Tongue (tissue), 2 donors: ENCODE measurements around the gene PRAMEF18. TPM values are rescaled to one million over a fixed set of nuclear protein-coding genes. Genes with fewer than 3 reads are reported as not detected.
"Not testable (repeated sequence)": the region's sequence is repeated elsewhere in the genome, so short reads cannot be mapped to it uniquely, and the experiment has no call there.

Experiments
- DNase-seq: peaks from one replicate; pipeline ENCODE4 v3.0.0-alpha.2; 2015
- total RNA-seq: library from RNA; depleted of rRNA; stranded (reverse); fragments of >200 nt; gene quantifications from one replicate; pipeline ENCODE4 v1.2.3, GENCODE V29; 2014

PRAMEF18 gene
- not detected for total RNA-seq

- DNase-seq = not testable (repeated sequence)
Measured at GRCh38 chr1:13225675-13226204, at the start of gene PRAMEF18. Gene PRAMEF18 (minus strand): TSS chr1:13226154. CDS start chr1:13226106, 48 bp downstream.

DNA sequence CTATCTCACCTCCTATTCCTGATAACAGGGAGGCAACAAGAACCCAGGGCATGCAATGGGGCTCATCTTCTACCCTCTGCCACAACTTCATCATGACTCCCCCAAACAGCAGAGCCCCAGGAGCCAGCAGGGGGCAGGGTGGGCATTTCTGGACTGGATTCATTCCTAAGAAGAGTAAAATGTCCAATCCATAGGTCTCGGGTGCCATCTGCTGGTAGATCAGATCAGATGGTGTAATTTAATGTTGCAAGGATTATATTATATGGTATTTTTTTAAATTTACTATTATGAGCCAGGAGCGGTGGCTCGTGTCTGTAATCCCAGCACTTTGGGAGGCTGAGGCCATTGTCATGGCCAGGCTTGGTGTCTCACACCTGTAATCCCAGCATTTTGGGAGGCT, 39.2 kb upstream of the PRAMEF18 start:
- not testable (repeated sequence) for DNase-seq

DNA sequence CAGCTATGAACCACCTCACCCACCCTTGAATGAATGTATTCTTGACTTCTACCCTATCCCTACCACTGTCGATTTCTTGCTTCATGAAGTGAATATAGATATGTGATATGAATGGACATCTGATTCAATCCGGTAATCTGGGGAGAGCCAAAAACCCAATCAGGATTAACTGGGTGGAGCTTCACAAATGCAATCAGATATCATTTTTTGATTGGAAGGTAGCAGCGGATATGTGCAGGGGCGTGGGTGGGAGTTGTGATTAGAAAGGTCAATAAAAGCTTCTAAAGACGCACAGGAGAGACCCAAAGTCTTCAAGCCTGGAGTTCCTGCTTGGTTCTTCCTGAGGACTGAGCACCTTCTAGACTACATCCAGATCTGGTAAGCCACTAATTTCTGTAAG, 27.9 kb upstream of the PRAMEF18 start, which contains the start of gene PRAMEF5:
TSS of gene PRAMEF5 (plus strand) at position 301 of the 400 bp plus-strand sequence. CDS start 5,071 bp downstream, outside the sequence.
- DNase-seq = not testable (repeated sequence)

DNA sequence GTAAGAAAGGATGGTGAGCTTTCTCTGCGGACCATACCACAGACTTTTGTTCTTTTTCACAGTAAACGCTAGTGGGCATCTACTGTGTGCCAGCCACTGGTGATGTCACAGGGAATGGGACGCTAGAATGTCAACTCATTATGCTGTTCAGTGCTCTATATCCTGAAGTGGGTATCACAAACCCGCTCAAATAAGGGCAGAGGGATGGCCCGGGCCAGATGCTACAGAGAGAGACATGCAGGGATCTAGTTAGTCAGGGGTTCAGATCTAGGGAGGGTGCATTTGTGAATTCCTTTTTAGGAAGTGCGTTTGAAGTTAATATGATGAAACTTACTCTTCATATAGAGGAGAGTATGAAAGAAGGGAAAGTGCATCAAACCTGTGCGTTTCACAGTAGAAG, 21.2 kb upstream of the PRAMEF18 start:
- DNase-seq = not testable (repeated sequence)

- DNase-seq = not testable (repeated sequence)
Measured at GRCh38 chr1:13246554-13246871, 20.6 kb upstream of the PRAMEF18 start.

DNA sequence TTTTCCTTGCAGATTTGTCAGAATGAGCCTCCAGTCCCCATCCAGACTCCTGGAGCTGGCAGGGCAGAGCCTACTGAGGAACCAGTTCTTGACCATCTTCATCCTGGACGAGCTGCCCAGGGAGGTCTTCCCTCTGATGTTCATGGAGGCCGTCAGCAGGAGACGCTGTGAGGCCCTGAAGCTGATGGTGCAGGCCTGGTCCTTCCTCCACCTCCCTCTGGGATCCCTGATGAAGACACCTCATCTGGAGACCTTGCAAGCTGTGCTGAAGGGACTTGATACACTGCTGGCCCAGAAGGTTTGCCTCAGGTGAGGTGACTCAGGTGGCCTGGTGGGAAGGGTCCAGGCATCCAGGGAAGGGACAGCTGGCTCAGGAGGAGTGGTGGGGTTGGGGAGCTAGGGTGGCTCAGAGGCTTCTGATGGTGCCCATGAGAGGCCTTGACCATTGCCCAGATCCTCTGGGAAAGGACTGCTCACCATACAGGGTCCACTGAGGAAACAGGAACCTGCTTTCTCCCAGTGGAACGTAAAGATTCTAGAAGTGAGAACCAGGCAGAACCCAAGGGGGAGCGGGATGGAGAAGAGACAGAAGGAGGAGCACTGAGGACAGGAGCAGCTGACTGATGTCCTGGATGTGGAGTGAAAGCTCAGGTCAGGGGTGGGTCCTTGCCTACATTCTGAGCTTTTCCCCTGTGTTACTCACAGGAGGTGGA, 20.0 kb upstream of the PRAMEF18 start:
- not testable (repeated sequence) for DNase-seq

DNA sequence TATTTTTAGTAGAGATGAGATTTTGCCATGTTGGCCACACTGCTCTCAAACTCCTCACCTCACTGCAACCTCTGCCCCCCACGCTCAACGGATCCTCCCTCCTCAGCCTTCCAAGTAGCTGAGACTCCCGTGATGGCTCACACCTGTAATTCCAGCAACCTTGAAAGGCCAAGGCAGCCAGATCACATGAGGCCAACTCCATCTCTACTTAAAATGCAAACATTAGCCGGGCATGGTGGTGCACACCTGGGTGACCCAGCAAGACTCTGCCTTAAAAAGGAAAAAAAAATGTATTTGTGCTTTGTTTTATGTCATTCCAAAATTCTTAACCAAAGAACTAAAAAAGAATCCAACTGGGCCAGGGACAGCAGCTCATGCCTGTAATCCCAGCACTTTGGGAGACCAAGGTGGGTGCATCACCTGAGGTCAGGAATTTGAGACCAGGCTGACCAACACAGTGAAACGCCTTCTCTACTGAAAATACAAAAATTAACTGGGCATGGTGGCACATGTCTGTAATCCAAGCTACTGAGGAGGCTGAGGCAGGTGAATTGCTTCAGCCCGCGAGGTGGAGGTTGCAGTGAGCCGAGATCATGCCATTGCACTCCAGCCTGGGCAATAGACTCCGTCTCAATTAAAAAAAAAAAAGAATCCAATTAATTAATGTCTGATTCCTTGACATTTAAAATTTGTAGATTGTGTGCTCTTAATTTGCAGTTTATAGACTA, 17.7 kb upstream of the PRAMEF18 start:
- not testable (repeated sequence) for DNase-seq

- DNase-seq = not testable (repeated sequence)
Measured at GRCh38 chr1:13239633-13240032, 13.7 kb upstream of the PRAMEF18 start.

DNA sequence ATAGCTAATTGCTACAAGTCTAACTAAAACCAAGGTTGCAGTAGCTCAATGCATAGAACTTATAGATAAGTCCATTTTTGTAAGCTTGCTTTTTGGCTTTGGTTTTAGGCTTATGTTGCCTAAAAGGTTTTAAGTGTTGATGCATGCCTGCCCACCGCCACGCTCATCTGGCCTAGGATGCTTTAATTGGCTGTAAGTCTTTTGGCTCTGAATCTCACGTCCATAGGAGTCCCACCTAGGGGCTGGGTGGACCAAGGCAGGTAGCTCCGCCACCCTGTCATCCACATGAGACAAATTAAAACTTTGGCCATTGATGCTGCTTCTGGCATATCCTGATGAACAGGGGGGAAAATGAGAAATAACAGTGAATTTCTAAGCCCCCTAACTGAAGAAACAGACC, 11.6 kb upstream of the PRAMEF18 start:
- not testable (repeated sequence) for DNase-seq

DNA sequence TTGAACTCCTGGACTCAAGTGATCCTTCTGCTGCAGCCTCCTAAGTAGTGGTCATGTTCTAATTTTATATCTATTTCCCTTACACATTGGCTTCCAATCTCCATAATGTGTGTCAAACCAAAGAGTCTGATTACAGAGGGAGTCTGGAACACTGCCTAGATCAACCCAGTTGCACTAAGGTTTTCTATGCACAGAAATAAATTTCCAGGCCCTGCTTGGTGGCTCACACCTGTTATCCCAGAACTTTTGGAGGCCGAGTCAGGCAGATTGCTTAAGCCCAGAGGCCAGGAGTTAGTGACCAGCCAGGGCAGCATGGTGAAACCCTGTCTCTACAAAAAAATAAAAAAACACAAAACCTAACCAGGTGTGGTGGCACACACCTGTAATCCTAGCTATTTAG, 8.1 kb upstream of the PRAMEF18 start:
- DNase-seq = not testable (repeated sequence)

DNA sequence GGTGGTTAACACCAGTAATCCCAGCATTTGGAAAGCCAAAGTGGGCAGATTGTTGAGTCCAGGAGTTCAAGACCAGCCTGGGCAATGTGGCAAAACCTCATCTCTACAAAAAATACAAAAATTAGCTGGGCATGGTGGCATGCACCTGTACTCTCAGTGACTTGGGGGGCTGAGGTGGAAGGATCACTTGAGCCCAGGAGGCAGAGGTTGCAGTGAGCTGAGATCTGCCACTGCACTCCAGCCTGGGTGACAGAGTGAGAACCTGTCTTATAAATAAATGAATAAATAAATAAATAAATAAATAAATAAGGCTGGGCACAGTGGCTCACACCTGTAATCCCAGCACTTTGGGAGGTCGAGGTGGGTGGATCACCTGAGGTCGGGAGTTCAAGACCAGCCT, 6.1 kb upstream of the PRAMEF18 start:
- DNase-seq = not testable (repeated sequence)

DNA sequence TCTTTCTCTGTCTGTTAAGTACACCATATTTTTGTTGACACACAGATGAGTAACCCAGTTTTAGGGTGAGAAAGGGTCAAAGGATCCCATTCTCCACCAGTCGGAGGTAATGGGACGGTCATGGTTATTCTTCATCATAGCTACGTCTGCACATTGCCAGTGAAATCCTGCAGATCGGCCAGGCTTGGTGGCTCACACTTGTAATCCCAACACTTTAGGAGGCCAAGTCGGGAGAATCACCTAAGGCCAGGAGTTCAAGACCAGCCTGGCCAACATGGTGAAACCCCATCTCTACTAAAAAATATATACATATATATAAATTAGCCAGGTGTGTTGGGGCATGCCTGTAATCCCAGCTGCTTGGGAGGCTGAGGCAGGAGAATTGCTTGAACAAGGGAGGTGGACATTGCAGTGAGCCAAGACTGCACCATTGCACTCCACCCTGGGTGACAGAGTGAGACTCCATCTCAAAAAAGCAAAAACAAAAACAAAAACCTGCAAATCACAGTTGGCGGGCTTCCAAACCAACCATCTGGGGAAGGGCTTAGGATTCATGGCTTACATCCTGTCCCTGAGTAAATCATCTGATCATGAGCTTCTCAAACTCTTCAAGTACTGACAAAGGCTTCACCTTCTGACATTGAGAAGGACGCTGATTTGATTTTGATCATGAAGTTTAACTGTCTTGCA, 5.3 kb upstream of the PRAMEF18 start:
- DNase-seq = not testable (repeated sequence)

DNA sequence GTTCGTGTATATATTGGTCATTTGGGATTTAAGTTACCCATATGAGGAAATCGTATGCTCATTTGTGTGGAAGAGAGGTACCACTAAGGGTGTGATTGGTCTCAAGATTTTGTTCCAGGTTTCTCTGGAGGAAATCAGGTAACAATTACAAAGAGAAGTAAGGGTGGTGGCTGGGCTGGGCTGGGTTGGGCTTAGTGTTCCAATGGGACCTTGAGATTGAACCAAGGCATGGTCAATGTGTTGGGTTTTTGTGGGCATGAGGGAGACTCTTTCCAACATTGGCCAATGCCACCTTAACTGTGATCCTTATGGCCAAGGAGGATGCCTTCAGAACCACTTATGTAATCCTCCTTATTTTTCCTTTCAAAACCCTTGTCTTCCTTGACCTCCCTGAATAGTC, 4.6 kb upstream of the PRAMEF18 start:
- DNase-seq = not testable (repeated sequence)

- not testable (repeated sequence) for DNase-seq
Measured at GRCh38 chr1:13230096-13230495, 4.1 kb upstream of the PRAMEF18 start.

DNA sequence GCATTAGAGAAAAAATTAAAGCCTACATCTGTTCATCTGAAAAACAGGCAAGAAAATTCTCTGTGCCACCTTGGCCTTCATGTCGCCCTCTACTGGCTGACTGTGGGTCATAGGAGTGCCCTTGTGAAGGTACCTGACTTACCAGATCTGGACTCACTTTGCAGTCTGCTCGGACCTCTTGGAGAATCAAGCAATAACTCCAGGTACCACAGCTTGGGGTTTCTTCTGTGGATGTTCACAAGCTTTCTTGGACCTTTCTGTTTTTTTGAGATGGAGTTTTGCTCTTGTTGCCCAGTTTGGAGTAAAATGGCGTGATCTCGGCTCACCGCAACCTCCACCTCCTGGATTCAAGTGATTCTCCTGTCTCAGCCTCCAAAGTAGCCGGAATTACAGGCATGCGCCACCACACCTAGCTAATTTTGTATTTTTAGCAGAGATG, 2.4 kb upstream of the PRAMEF18 start:
- peak; percentile 7 for DNase-seq

- not testable (repeated sequence) for DNase-seq
Measured at GRCh38 chr1:13227271-13228055, 1.5 kb upstream of the PRAMEF18 start.

- no peak for DNase-seq
Measured at GRCh38 chr1:13224480-13225060, 1.4 kb downstream of the PRAMEF18 start.

GRCh38 chr1:13222788-13223187, 3.2 kb downstream of the PRAMEF18 start:
- DNase-seq = not testable (repeated sequence)

DNA sequence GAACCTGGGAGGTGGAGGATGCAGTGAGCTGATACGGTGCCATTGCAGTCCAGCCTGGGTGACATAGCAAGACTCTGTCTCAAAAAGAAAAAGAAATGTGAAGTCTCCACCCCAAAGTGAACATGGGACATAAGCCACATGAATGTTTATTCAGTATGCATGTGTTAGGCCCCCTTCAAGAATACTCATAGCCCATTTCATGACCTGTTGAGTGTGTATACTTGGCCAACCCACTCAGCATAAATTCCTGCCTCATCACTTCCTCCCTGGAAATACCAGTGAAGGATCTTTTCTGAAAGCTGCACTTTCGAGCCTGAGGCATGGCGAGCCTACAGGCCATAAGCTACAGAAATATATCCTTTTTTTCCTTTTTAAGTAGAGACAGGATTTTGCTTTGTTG, 6.8 kb downstream of the PRAMEF18 start:
- DNase-seq = not testable (repeated sequence)

GRCh38 chr1:13216619-13217018, 9.3 kb downstream of the PRAMEF18 start:
- DNase-seq = not testable (repeated sequence)

GRCh38 chr1:13208712-13209111, 17.2 kb downstream of the PRAMEF18 start:
- not testable (repeated sequence) for DNase-seq
